Activated naive CD4-positive, alpha-beta T cell treated with anti-CD3 and anti-CD28 coated beads, Interleukin-2, amount 50 U/mL, for 16 hours (primary cell): ENCODE data around the gene BEX5.
"Not testable (repeated sequence)": the region's sequence is repeated elsewhere in the genome, so short reads cannot be mapped to it uniquely, and the experiment has no call there.

ENCODE experiments used
- DNase-seq: peaks from one replicate; pipeline ENCODE4 v3.0.0-alpha.2; 2020

Gene BEX5

DNA sequence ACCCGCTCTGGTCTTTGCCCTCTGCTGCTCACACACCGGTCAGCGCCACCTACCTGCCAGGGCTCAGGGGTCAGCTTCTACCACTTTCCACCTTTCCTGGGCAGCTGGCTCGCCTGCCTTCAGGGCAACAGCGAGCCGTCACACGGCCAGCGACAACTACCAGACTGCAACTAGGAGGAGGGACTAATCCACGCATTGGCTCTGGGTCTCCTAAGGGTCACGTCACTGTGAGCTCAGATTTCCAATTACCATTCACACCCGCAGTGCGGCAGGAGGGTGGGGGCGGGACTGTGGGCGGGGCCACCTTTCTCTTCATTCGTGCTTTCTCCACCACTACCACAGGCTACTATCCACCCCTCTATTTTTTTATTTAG lies at the start of gene BEX5:
Gene BEX5 (minus strand): TSS at position 172 of the 374 bp plus-strand sequence. CDS start 1,712 bp downstream, outside the sequence.
- DNase-seq = peak; percentile 43

GRCh38 chrX:102185967-102186720 lies 30.4 kb upstream of the BEX5 start:
- no peak for DNase-seq

- peak; percentile 18 for DNase-seq
These were observed 624 bp downstream of the BEX5 start for GRCh38 chrX:102154900-102155805.

DNA sequence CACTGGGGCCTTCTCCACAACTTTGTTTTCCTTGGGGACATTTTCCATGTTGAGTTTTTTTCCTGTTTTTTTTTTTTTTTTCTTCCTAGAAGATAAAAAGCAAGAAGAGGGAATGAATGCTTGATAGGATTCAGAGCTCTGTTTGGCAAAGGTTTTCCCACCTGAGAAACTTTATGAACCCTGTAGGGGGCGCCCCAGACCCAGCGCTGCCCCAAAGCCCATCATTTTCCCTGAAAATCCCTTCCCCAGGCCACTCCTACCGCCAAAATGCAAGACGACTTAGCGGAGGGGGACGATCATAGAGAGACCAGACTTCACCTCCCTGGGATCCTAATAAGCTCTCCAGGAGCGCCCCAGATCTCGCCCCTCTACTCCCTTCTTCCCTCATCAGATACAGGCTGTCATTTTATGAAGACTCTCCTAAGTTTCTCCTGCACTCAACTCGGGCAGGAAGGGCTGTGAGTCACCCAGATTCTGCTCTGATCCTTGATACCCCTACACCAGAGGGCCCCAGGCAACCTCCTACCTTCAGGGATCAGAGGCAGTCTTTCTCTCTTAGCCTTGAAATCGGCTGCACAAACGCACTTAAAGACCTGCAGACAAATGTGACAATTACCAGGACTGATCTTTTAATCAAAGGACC lies 1.4 kb downstream of the BEX5 start:
- no peak for DNase-seq

DNA sequence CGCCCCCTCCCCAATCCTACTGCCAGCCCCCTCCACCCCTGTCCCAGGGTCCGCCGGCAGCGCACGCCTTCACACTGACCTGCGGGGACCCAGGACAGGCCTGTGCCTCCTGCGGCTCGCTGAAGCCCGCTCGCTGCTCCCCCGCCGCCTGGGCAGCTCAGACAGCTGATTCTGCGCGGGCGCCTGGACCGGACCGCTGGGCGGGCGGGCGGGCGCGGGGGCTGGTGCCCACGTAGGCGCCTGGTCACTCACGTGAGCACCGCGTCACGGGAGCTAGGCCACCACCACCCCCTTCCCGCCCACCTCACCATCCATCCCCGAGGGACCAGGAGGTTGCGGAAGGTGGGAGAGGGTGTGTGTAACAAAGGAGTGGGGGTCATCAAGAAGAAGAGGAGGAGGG lies 13.5 kb downstream of the BEX5 start, which contains the start of gene TCEAL6:
Gene TCEAL6 (minus strand): TSS at position 208 of the 400 bp plus-strand sequence.
- DNase-seq = not testable (repeated sequence)

- DNase-seq = not testable (repeated sequence)
These were observed 14.1 kb downstream of the BEX5 start for GRCh38 chrX:102141631-102142030.

GRCh38 chrX:102140876-102141275 lies 14.9 kb downstream of the BEX5 start:
- DNase-seq = not testable (repeated sequence)

- DNase-seq = no peak
These were observed 17.7 kb downstream of the BEX5 start for GRCh38 chrX:102138064-102138463.

GRCh38 chrX:102129473-102129872 lies 26.3 kb downstream of the BEX5 start:
- no peak for DNase-seq

GRCh38 chrX:102126863-102127262 lies 28.9 kb downstream of the BEX5 start:
- DNase-seq = no peak

- DNase-seq = not testable (repeated sequence)
These were observed 29.5 kb downstream of the BEX5 start for GRCh38 chrX:102126080-102126818.

GRCh38 chrX:102125436-102125835 lies 30.3 kb downstream of the BEX5 start, which contains the start of gene TCEAL2:
TSS of gene TCEAL2 (plus strand) at chrX:102125679. CDS start at chrX:102126831, 1,152 bp downstream.
- not testable (repeated sequence) for DNase-seq

DNA sequence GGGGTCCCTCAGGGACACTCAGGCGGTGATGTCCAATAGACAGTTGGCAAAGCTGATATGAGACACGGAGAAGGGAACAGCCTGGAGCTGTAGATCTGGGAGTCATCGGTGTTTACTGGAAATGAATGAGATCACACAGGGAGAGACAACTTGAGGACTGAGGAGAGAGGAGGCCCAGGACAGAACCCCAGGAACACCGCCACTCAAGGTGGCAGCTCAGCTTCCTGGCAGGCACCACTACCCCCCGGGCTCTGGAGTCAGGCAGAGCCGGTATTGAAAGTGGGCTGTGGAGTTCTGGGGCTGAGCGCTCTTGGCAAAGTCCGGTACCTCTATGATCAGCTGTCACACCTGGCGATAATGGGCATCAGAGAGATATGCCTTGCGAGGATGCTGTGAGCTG lies 30.8 kb downstream of the BEX5 start:
- not testable (repeated sequence) for DNase-seq

GRCh38 chrX:102115748-102116147 lies 40.0 kb downstream of the BEX5 start:
- no peak for DNase-seq

GRCh38 chrX:102113367-102113766 lies 42.4 kb downstream of the BEX5 start:
- DNase-seq = no peak
